GM12874 (cell line): Measurements from ENCODE around the gene HEATR9.

Source experiments
- CTCF ChIP-seq: IDR thresholded peaks from 2 replicates; pipeline ENCODE4 v1.5.1; 2011; ENCODE audit warnings: low read depth, mild to moderate bottlenecking, control low read depth, low read length, moderate library complexity; ENCODE audit not compliant: insufficient read depth

Gene HEATR9, protein sequence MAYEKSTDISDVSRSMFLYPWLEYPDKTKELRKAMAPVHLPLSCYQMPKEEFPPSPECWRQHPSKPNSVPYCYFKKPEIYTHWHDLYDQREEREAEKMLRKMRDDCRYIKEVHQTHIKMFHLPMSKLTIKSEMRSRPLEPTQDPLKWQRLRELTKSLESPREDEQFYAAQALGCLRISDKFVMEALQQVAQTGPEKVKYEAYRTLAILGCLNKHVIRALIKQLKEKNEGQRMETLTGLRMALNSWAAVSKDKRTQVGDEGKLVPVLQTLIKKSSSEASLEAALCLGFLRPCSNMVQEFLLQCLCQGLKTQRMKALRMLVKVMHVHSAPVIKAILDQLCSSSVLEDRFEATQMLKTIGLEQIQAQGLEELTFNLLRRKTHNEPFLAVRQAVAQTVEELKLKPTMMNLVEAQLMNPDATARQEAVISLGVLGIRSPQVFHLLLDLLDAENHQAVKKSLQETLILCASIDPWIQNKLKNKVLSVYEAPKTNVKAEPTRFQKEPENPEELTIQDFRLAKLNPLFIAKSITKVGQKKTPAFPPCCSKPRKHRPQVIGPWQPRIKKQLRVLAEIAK

GRCh38 chr17:35868737-35869136, at the start of gene HEATR9:
Gene HEATR9, minus strand, starts transcription at chr17:35868891. Its CDS starts 149 bp downstream, at chr17:35868742.
- no peak for TF ChIP-seq CTCF

DNA sequence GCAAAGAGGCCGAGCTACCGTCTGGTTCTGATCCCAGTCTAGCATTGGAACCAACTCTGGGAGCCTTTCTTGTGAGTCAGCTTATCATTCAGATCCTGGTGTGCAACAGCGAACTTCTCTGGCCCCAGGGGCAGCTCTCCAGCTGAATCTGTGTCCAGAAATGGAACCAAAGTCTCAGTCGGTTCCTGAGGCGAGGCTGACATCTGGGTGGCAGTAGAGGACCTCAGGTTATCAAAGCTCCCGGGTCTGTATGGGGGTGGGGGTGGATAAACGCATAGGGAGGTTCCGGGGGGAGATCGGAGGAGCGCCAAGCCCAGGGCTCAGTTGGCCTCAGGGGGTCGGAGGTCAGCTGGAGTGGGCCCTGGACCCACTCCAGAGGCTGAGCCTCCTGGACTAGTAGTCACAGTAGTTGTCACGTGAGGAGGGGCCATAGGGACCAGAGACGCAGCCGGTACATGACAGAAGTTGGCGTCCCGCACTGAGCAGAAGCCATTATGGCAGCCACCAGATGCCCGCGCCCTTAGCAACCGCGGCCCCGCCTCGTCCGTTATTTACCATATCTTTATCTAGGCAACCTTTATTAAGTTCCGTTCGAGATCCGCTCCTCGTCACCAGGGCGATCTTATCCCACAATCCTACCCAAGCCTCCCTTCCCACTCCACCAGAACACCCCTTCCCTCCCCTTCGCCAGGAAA, 49.0 kb upstream of the HEATR9 start:
- no peak for TF ChIP-seq CTCF

DNA sequence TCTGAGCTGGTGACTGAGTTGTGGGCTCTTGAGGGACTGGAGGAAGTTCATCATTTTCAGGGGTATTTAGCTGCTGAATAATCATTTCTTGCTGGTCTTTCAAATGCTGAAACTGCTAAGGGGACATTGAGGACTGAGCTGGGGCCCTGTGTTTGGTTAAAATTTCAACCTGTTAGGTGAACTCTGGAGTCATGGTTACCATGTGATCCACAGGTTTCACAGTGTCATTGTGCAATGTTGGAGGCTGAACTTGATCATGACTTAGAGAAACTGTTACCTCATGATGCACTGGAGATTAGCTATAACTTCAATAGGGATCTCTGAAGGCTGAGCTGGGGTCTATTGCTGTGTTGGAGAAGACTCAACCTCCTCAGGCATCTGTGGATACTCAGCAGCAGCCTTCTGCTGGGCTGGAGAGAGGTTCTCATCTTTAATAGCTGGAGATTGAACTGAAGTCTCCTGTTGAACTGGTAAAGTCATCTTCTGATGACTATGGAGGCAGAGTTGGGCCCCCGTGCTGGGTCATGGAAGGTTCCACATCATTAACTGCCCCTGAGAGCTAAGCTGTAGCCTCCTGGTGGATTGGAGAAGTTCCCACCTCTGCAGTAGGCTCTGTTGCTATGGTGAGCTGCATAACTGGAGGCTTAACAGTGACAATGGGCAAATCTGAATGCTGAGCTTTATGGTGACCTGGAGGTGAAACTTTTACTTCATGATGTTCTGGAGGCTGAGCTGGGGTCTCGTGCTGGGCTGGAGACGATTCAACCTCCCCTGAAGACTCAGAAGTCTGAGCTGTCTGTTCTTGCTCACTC, 46.7 kb upstream of the HEATR9 start:
- TF ChIP-seq CTCF, result no peak

GRCh38 chr17:35914354-35914753, 45.7 kb upstream of the HEATR9 start:
- no peak for TF ChIP-seq CTCF

GRCh38 chr17:35913609-35914008, 44.9 kb upstream of the HEATR9 start:
- no peak for TF ChIP-seq CTCF

GRCh38 chr17:35912942-35913341, 44.3 kb upstream of the HEATR9 start:
- no peak for TF ChIP-seq CTCF
